GM12873 (cell line): Measurements from ENCODE around the gene CTSA.

ENCODE experiments used
- TF ChIP-seq, protein P1 (sequence below): IDR thresholded peaks from 2 replicates; pipeline ENCODE4 v1.5.1; 2012; ENCODE audit warnings: low read depth, mild to moderate bottlenecking, moderate library complexity, low read length, control low read depth; ENCODE audit not compliant: insufficient read depth; ENCODE audit errors: missing control alignments

The CTSA gene

DNA sequence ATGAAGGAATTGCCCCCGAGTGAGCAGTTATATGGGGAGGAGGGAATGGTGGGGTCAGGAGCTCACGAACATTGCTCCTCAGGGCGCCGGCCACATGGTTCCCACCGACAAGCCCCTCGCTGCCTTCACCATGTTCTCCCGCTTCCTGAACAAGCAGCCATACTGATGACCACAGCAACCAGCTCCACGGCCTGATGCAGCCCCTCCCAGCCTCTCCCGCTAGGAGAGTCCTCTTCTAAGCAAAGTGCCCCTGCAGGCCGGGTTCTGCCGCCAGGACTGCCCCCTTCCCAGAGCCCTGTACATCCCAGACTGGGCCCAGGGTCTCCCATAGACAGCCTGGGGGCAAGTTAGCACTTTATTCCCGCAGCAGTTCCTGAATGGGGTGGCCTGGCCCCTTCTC lies 7.2 kb downstream of the CTSA start:
- TF ChIP-seq, protein P1, sequence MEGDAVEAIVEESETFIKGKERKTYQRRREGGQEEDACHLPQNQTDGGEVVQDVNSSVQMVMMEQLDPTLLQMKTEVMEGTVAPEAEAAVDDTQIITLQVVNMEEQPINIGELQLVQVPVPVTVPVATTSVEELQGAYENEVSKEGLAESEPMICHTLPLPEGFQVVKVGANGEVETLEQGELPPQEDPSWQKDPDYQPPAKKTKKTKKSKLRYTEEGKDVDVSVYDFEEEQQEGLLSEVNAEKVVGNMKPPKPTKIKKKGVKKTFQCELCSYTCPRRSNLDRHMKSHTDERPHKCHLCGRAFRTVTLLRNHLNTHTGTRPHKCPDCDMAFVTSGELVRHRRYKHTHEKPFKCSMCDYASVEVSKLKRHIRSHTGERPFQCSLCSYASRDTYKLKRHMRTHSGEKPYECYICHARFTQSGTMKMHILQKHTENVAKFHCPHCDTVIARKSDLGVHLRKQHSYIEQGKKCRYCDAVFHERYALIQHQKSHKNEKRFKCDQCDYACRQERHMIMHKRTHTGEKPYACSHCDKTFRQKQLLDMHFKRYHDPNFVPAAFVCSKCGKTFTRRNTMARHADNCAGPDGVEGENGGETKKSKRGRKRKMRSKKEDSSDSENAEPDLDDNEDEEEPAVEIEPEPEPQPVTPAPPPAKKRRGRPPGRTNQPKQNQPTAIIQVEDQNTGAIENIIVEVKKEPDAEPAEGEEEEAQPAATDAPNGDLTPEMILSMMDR: no peak

- TF ChIP-seq, protein P1: no peak
These were observed 8.1 kb downstream of the CTSA start for GRCh38 chr20:45899046-45899835.

- TF ChIP-seq, protein P1: no peak
These were observed 11.1 kb downstream of the CTSA start for GRCh38 chr20:45902199-45902701.

- TF ChIP-seq, protein P1: no peak
These were observed 13.7 kb downstream of the CTSA start for GRCh38 chr20:45904583-45905504.

DNA sequence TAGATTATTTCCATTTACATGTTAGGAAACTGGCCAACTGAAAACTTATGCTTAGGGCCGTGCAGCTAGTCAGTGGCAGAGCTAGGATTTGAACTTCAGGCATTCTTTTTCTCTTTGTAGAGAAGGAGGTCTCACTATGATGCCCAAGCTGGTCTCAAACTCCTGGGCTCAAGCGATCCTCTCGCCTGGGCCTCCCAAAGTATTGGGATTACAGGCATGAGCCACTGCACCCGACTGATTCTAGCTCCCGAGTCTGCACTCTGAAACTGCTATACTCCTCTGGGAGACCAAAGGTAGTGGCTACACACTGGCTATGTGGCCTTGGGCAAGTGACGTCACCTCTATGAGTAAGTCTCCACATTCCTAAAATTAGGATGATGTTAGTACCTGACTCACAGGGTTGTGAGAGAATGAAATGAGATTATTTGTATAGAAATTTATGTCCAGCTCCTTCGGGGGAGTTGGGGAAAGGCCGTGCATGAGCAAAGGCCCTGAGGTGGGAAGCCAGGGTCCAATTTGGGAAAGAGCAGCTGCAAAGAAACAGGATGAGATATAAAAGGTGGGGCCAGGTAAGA lies 14.5 kb downstream of the CTSA start:
- TF ChIP-seq, protein P1: no peak

DNA sequence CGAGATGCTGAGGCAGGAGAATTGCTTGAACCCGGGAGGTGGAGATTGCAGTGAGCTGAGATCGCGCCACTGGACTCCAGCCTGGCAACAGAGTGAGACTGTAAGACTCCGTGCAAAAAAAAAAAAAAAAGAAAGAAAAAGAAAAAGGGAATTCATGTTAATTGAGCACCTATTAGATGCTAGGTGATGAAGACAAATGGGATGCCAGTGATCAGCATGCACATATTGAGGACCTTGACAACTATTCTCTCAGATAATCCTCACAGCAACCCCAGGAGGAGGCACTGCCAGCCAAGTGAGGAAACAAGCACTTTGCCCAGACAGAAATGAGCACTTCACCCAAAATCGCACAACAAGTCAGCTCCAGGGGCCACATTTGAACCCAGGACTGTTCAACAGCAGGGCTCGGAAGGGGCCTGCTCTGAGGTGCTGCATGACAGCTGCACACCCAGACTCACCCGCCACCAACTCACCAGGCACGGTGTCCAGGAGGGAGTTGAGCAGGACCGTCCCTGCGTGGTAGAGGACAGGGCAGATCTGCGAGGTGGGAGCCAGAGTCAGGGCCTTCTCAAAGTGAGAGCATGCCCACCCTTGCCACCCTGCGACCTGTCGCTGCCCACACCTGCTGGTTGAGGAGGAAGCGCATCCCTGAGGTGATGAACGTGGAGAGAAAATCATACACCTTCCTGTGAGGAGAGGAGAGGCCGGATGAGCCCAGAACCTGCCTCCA lies 16.2 kb downstream of the CTSA start:
- TF ChIP-seq, protein P1: no peak
